ENCODE results near the gene ATG13.

DNA sequence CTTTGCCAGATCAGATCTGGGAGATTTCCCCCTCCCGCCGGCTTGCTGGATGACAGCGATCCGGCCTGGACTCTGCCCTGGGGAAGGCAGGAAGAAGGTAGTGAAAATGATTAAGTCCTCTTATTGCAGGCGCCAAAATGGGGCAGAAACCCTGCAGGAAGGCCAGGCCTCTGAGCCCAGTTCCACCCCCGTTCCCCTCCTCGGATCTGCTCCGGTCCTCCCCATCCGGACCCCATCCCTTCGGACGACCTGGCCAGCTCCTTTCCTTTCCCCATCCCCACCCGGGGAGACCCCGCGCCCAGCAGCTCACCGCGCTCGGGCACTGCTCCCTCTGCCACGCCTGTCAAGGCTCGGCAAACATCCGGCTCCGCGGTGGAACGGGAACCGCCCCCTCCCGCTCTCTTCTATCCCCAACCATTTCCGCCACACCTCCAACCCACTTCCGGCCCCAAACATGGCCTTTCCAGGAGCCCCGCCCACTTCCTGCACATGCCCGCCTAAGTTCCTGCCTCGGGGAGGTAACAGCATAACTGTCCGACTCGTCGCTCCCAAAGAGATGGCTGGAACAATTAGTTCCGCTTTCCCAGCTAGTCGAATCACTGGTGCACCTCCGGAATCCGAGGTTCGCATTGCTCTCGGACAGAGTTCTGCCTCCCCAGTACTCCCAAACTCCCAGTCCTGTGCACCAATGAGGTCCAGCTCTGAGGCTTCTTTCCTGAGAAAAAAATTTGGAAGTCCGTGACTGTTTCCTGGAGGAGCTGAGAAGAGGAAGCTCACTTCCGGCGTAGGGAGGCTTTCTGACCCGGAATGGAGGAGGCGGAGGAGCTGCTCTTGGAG is 83.1 kb downstream of the ATG13 start, which contains the start of the genes ARHGAP1 and ZNF408:
- TF ChIP-seq, protein P1, sequence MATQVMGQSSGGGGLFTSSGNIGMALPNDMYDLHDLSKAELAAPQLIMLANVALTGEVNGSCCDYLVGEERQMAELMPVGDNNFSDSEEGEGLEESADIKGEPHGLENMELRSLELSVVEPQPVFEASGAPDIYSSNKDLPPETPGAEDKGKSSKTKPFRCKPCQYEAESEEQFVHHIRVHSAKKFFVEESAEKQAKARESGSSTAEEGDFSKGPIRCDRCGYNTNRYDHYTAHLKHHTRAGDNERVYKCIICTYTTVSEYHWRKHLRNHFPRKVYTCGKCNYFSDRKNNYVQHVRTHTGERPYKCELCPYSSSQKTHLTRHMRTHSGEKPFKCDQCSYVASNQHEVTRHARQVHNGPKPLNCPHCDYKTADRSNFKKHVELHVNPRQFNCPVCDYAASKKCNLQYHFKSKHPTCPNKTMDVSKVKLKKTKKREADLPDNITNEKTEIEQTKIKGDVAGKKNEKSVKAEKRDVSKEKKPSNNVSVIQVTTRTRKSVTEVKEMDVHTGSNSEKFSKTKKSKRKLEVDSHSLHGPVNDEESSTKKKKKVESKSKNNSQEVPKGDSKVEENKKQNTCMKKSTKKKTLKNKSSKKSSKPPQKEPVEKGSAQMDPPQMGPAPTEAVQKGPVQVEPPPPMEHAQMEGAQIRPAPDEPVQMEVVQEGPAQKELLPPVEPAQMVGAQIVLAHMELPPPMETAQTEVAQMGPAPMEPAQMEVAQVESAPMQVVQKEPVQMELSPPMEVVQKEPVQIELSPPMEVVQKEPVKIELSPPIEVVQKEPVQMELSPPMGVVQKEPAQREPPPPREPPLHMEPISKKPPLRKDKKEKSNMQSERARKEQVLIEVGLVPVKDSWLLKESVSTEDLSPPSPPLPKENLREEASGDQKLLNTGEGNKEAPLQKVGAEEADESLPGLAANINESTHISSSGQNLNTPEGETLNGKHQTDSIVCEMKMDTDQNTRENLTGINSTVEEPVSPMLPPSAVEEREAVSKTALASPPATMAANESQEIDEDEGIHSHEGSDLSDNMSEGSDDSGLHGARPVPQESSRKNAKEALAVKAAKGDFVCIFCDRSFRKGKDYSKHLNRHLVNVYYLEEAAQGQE (IDR thresholded peaks at IDR 0.05; ENCODE audit: unreplicated experiment): no peak
- TF ChIP-seq, protein P2, sequence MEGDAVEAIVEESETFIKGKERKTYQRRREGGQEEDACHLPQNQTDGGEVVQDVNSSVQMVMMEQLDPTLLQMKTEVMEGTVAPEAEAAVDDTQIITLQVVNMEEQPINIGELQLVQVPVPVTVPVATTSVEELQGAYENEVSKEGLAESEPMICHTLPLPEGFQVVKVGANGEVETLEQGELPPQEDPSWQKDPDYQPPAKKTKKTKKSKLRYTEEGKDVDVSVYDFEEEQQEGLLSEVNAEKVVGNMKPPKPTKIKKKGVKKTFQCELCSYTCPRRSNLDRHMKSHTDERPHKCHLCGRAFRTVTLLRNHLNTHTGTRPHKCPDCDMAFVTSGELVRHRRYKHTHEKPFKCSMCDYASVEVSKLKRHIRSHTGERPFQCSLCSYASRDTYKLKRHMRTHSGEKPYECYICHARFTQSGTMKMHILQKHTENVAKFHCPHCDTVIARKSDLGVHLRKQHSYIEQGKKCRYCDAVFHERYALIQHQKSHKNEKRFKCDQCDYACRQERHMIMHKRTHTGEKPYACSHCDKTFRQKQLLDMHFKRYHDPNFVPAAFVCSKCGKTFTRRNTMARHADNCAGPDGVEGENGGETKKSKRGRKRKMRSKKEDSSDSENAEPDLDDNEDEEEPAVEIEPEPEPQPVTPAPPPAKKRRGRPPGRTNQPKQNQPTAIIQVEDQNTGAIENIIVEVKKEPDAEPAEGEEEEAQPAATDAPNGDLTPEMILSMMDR (conservative IDR thresholded peaks at IDR 0.05; ENCODE audit: low read depth in 2 of 2): no peak
- TF ChIP-seq CREB1 (CRISPR knock-in tag; IDR thresholded peaks at IDR 0.05; ENCODE audit: low read depth): peak; percentile 76
- TF ChIP-seq EZH2 (IDR thresholded peaks at IDR 0.05; ENCODE audit: low read depth, unreplicated experiment): no peak
- peak; percentile 80 for TF ChIP-seq POLR2AphosphoS5 (IDR thresholded peaks at IDR 0.05; ENCODE audit: low read depth)
- no peak for TF ChIP-seq JUNB (IDR thresholded peaks at IDR 0.05; ENCODE audit: unreplicated experiment)
- TF ChIP-seq EZH2phosphoT487 (IDR thresholded peaks at IDR 0.05; ENCODE audit: unreplicated experiment): no peak
- TF ChIP-seq NANOG (IDR thresholded peaks at IDR 0.05; ENCODE audit: borderline replicate concordance): peak; percentile 19; the same call in 1 of the 2 replicates
- TF ChIP-seq STAT1 (IDR thresholded peaks at IDR 0.05; ENCODE audit: unreplicated experiment): no peak
- no peak for TF ChIP-seq ZNF331 (CRISPR knock-in tag; IDR thresholded peaks at IDR 0.05; ENCODE audit: low read depth)
